HG03457 (cell line): ENCODE measurements around the gene USP32.
"Not testable (repeated sequence)": the region's sequence is repeated elsewhere in the genome, so short reads cannot be mapped to it uniquely, and the experiment has no call there.

Experiments used
- ATAC-seq: cut with Tn5 transposase; IDR thresholded peaks from one replicate; pipeline ENCODE4 v1.9.1; 2021; ENCODE audit warnings: moderate number of reproducible peaks; ENCODE audit not compliant: unreplicated experiment

USP32 gene

GRCh38 chr17:60186846-60187745, 204.8 kb downstream of the USP32 start:
- ATAC-seq = not testable (repeated sequence)

- not testable (repeated sequence) for ATAC-seq
These were observed 205.6 kb downstream of the USP32 start for GRCh38 chr17:60186372-60186771.

- not testable (repeated sequence) for ATAC-seq
These were observed 211.6 kb downstream of the USP32 start for GRCh38 chr17:60180380-60180779.

- not testable (repeated sequence) for ATAC-seq
These were observed 213.8 kb downstream of the USP32 start for GRCh38 chr17:60178180-60178579.

GRCh38 chr17:60176763-60177162, 215.2 kb downstream of the USP32 start:
- ATAC-seq = not testable (repeated sequence)

DNA sequence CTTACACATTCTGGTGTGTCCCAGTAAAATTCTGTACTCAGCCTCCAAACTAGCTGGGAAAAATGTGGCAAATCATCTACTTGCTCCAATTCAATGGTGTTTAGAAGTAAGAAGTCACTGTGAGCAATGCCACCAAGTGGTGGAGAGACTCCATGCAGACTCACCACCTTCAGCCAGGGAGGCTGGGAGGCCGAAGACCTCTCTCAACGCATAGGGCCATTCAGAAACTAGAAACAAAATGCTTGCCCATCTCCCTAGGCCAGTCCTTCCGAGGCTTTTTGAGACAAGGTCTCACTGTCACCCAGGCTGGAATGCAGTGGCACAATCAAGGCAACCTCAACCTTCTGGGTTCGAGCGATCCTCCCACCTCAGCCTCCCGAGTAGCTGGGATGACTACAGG, 217.2 kb downstream of the USP32 start:
- not testable (repeated sequence) for ATAC-seq

DNA sequence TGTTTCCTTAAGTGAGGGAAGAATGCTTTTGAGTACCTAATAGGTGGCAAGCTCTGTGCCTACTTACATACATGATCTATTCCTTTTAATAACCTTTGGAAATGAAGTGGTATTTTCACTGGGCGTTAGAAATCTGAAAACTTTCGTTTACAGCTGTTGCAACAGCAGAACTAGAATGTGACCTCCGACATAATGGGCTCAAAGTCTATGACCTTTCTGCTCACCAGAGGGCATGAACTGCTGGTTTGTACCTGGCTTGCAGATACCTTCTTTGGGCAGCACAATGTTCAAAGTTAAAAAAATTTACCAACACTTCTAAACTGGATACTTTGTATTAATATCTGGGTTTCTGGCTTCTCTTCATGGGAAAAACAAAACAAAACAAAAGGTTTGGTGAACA, 217.9 kb downstream of the USP32 start:
- ATAC-seq = no peak

DNA sequence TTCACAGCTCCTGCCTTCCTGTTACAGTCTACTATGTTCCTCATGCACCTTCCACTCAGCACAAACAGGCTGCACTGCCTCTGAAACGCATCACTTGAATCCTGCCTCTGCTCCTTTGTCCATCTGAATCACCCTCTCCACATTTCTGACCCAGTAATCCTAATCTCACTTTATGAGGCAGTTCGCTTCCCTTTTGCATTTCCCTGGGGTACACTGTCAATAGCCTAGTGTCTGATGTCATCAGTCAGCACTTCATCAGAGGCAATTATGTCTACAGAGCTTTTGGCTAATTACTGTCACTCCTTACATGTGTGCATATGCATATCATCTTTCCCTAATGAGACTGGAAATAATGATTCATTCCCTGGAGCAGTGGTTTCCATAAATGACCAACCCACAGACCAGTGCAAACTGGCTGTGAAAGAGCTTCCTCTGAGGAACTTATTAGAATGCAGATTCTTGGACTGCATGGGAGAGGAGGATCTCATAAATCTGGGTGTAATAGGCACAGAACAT, 218.6 kb downstream of the USP32 start:
- no peak for ATAC-seq

DNA sequence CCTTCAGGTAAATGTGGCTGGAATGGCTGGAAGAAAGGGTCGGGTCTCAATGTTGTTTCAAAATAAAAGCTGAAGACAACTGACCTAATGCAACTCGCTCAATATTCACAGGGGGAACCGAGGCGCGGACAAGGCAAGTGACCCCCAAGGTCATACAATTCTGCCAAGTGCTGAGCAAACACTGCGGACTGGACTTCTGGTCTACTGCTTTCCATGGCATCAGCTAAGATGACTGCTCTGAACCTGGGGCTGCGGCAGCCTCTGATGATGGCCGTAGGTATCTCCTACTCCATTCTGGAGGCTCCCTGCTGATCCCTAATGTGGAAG, 220.2 kb downstream of the USP32 start:
- no peak for ATAC-seq

DNA sequence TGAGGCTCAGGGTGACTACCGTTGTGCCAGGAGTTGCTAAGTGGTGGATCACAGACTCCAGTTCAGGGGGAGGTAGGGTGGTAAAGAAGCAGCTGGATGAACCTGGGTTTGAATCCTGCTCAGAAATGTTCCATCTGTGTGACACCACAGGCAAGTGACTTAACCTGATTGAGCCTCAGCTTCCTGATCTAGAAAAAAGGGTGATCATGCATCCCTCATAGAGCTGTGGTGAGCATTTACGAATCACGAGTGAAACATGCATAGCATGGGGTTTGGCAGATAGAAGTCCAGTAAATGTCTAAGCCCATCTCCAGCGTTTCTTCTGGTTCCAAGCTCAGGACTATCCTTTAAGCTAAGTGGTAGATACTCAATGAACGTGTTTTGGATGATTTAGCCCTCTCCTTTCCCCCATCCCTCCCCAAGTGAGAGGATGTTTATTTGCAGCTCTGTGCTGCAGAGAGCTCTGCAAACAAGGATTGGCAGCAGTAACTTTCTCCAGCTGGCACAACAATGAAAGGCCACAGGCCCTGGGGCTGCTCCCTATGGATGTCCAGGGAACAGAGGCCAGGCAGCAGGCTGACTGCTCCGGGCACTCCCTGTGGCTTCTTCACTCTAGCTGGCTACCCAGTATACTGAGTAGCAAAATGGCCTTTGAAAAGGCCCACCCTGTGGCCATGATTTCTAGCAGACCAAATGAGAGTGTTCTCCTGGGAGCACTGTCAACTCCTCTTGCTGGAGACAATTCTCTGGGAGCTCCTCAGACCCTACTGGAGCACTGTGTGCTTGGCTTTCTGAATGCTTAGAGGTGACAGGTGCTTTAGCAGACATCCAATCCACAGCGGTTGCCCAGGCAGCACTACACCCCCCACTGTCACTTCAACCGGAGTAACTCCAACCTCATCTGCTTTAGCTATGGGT, 220.8 kb downstream of the USP32 start:
- no peak for ATAC-seq

GRCh38 chr17:60169921-60170817, 221.8 kb downstream of the USP32 start:
- no peak for ATAC-seq

DNA sequence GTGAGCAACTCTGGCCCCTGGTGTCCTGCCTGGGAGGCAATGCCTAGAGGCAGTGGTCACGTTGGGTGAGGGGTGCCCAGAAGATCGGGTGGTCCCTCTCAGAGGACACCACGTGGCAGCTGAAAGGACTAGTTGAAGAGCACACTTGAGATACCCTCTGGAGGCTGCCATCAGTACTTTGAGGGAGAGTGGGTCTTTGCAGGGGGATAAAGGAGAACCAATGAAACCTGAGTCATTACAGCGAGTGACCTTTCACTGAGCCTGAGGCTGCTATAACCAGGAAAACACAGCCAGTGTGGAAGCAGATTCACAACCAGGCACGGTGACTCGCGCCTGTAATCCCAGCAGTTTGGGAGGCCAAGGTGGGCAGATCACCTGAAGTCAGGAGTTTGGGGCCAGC, 223.3 kb downstream of the USP32 start:
- ATAC-seq = no peak

DNA sequence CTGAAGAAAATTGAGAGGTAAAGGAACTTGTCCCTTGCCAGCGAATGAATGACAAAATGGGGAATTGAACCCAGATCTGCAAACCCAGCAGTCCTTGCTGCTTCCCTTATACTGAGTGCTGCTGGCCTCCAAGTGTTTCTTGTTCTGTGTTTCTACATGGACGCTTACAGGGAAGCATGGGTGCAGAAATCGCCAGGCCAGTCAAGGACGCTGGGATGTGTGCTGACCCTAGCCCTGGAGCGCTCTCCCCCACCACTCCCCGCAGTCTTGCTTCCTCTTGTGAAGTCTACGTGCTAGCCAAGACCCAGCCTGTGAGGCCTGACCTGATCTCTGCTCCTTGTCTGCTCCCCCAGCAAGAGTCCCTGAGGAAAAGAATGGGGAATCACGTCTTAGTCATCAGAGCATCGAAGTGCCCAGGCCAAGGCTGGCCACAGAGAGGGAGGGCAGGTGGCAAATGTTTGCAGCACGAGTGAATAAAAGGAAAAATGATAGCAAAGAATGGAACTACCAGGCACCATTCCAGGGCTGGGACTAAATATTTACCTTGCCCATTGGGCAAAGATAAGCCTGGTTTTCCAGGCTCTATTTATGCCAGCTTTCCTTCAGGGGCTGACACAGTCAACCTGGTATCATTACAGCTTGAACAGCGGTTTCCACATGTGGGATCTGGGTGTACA, 224.7 kb downstream of the USP32 start:
- no peak for ATAC-seq

- no peak for ATAC-seq
These were observed 226.0 kb downstream of the USP32 start for GRCh38 chr17:60165971-60166370.

- no peak for ATAC-seq
These were observed 226.7 kb downstream of the USP32 start for GRCh38 chr17:60165223-60165622.

GRCh38 chr17:60164697-60165096, 227.2 kb downstream of the USP32 start:
- no peak for ATAC-seq

GRCh38 chr17:60164164-60164563, 227.8 kb downstream of the USP32 start:
- ATAC-seq = no peak

GRCh38 chr17:60163108-60163784, 228.7 kb downstream of the USP32 start:
- ATAC-seq = no peak

DNA sequence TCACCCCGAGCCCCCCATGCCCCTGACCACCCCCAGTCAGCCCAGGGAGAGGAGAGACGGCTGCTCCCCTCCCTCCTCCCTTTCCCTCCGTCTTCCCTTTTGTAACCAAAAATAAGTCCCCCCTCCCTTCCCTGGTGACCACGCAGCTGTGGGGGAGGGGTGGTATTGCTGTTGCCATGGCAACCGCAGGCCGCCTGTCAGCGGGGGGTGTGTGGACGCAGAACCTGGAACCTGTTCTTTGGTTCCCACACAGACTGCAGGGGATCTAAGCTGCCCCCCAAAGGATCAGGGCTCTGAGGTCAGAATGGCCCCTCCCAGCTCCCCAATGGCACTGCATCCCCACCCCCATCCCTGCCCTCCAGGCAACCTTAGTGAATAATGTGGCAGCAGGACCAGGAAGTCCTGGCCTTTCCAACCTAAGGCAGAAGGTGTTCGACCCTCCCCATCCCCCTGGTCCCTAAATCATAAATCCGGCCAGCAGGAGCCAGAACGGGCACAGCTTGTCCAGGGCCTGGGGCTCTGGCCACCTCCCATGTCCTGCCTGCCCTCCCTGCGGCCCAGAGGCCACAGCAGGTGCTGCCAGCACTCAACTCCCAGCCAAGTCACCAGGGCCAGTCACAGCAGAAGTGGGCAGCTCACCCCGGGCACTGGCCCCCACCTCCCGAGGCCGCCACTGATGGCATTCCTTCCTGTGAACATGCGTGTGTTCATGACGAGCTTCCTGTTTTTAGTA, 230.2 kb downstream of the USP32 start:
- no peak for ATAC-seq
